Measurements from ENCODE around the gene KCNK3. TPM values are rescaled to one million over a fixed set of nuclear protein-coding genes. Genes with fewer than 3 reads are reported as not detected.

Gene KCNK3
- total RNA-seq, 1 donor from 2014 or later: 25.4 TPM

DNA sequence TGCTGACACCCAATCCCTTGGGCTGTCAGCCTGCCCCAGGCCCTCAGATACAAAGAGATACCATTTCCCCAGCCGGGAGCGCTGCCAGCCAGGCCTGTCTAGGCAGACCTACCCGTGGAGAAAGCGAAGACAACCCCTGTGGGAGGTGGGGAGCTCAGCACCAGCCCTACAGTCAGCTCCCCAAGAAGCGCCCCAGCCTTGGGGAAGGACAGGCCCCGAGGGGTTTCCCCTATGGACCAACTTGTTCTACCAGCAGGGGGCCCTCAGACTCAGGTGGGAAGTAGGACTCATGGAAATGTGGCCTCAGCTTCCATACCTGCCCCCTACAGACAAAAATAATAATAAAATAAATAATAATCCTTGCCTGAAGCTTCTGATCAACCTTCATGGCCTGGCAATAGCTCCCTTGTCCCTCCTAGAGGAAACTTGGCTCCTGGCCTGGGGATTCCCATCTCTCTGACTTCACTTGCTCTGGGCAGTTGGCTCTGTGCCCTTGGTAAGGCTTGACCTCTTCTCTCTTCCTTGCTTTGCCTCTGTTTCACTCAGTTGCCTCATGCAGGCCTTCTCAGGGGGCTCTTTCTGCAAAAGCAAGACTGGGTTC, 78.6 kb downstream of the KCNK3 start:
- H3K27me3 ChIP-seq: no peaks in the 10 kb centered on the region
- peaks cover 58% of the 10 kb centered on the region for H3K4me1 ChIP-seq
- TF ChIP-seq, protein P1, sequence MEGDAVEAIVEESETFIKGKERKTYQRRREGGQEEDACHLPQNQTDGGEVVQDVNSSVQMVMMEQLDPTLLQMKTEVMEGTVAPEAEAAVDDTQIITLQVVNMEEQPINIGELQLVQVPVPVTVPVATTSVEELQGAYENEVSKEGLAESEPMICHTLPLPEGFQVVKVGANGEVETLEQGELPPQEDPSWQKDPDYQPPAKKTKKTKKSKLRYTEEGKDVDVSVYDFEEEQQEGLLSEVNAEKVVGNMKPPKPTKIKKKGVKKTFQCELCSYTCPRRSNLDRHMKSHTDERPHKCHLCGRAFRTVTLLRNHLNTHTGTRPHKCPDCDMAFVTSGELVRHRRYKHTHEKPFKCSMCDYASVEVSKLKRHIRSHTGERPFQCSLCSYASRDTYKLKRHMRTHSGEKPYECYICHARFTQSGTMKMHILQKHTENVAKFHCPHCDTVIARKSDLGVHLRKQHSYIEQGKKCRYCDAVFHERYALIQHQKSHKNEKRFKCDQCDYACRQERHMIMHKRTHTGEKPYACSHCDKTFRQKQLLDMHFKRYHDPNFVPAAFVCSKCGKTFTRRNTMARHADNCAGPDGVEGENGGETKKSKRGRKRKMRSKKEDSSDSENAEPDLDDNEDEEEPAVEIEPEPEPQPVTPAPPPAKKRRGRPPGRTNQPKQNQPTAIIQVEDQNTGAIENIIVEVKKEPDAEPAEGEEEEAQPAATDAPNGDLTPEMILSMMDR (IDR thresholded peaks at IDR 0.05): peak; percentile 33
- intact Hi-C loops (cut with DNase I): no loop called here
- H3K27ac ChIP-seq: peak overlapping the region; percentile 79
- DNase-seq (no peak), ATAC-seq (no peak)
- no peak overlapping the region for H3K4me3 ChIP-seq
- peaks cover 23% of the 10 kb centered on the region for H3K36me3 ChIP-seq
- no peaks in the 10 kb centered on the region for H3K9me3 ChIP-seq

DNA sequence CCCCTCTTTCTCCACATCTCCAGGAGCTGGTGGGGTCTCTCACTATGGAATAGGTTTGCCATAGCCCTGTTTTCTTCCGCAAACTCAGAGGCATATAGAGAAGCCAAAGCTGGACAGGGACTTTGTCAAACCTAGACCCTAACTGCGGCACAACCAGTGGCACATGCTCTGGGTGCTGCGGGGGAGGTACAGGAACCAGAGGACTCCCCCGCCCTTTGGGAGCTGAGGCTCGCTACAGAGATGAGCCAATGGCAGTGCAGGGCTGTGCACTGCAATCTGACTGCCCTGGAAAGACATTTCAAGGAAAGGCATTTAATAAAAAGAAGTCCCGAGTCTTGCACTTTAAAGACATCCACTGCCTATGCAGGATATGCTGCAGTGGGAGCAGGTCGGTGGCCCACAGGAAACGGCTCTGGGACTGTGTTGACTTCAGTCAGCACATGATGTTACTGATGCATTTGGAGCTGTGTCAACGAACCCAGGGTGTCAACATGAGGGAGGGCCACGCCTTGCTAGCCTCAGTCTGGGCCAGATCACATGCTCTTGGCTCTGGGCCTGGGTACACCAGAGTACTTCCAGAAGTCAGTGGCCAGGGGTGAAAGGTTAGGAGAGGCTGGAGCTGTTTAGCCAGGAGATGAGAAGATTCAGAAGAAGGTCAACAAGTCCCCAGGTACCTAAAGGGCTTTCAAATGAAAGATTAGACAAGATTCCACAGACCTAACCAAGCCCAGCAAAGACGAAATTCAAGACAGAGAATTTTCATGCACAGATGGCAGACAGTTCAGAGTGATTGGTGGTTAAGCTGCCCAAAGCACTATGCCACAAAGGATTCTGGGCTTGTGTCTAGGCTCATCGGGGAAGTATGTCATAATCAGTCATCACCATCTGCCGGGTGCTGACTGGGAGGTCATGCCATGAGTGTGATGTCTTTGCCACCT, 79.8 kb downstream of the KCNK3 start:
- Histone ChIP-seq H3K27me3 (no peaks in the 10 kb centered on the region), H3K4me1 (peaks cover 47% of the 10 kb centered on the region), H3K9me3 (no peaks in the 10 kb centered on the region), H3K36me3 (peaks cover 36% of the 10 kb centered on the region), H3K27ac (peak overlapping the region; percentile 79), H3K4me3 (no peak overlapping the region)
- intact Hi-C loops (cut with DNase I): no loop called here
- TF ChIP-seq, protein P1 (IDR thresholded peaks at IDR 0.05): no peak
- ATAC-seq (peak; percentile 87), DNase-seq (peak; percentile 88)

DNA sequence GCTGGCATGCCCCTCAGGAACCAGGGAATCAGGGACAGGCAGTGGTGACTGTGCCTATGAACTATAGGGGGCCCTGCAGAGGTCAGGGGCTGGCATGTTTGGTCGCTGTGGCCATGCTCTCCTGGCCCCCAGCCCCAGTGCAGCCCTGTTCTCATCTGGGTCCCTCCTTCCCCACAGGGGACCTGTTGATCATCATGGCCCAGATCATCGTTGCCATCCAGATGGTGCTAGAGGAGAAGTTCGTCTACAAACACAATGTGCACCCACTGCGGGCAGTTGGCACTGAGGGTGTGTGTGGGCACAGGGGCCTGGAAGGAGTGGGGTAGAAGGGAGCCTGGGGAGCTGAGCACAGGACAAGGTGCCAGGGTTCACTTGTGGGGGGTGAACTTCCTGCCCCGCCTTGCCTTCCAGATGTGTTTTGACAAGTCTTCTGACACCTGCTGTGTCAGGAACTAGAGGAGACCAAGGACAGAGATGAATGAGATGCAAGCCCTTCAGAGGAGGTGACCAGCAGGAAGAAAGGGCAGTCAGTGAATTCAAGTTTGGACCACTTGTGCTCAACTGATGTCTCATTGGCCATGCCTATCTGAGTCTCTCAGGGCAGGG, 83.8 kb downstream of the KCNK3 start:
- Histone ChIP-seq H3K9me3 (no peaks in the 10 kb centered on the region), H3K36me3 (peaks cover 74% of the 10 kb centered on the region), H3K27me3 (no peaks in the 10 kb centered on the region), H3K27ac (no peak overlapping the region), H3K4me1 (peaks cover 20% of the 10 kb centered on the region), H3K4me3 (no peak overlapping the region)
- DNase-seq (no peak), ATAC-seq (no peak)
- intact Hi-C loops (cut with DNase I): no loop called here
- TF ChIP-seq, protein P1 (IDR thresholded peaks at IDR 0.05): no peak

DNA sequence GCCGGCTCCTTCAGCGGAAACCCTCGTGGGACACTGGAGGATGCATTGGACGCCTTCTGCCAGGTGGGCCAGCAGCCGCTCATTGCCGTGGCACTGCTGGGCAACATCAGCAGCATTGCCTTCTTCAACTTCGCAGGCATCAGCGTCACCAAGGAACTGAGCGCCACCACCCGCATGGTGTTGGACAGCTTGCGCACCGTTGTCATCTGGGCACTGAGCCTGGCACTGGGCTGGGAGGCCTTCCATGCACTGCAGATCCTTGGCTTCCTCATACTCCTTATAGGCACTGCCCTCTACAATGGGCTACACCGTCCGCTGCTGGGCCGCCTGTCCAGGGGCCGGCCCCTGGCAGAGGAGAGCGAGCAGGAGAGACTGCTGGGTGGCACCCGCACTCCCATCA, 85.6 kb downstream of the KCNK3 start:
- Histone ChIP-seq H3K27me3 (no peaks in the 10 kb centered on the region), H3K27ac (no peak overlapping the region), H3K4me3 (no peak overlapping the region), H3K4me1 (peaks cover 2% of the 10 kb centered on the region), H3K36me3 (peaks cover 74% of the 10 kb centered on the region), H3K9me3 (no peaks in the 10 kb centered on the region)
- no peak for DNase-seq
- no peak for ATAC-seq
- TF ChIP-seq, protein P1 (IDR thresholded peaks at IDR 0.05): no peak
- intact Hi-C loops (cut with DNase I): no loop called here

DNA sequence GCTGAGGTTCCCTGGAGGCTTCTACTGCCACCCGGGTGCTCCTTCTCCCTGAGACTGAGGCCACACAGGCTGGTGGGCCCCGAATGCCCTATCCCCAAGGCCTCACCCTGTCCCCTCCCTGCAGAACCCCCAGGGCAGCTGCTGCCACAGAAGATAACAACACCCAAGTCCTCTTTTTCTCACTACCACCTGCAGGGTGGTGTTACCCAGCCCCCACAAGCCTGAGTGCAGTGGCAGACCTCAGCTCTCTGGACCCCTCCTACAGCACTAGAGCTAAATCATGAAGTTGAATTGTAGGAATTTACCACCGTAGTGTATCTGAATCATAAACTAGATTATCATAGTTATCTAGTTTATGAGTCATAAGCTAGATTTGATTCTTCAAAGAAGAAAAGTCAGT, 86.0 kb downstream of the KCNK3 start:
- ATAC-seq (no peak), DNase-seq (no peak)
- Histone ChIP-seq H3K4me3 (no peak overlapping the region), H3K27me3 (no peaks in the 10 kb centered on the region), H3K27ac (no peak overlapping the region), H3K9me3 (no peaks in the 10 kb centered on the region), H3K36me3 (peaks cover 74% of the 10 kb centered on the region), H3K4me1 (no peaks in the 10 kb centered on the region)
- TF ChIP-seq, protein P1 (IDR thresholded peaks at IDR 0.05): no peak
- intact Hi-C loops (cut with DNase I): no loop called here
